DMS 273 (cell line): ENCODE data around the gene PCBP3.

Experiments
- DNase-seq: peaks from one replicate; lab custom pipeline; 2025; ENCODE audit not compliant: unreplicated experiment; lab: John Stamatoyannopoulos, UW

PCBP3 gene

GRCh38 chr21:45986316-45987051 lies 343.0 kb downstream of the PCBP3 start:
- no peak for DNase-seq

GRCh38 chr21:45987121-45987711 lies 343.7 kb downstream of the PCBP3 start:
- DNase-seq, result no peak

GRCh38 chr21:45988366-45989347 lies 345.1 kb downstream of the PCBP3 start:
- DNase-seq, result no peak

GRCh38 chr21:45989355-45990048 lies 346.0 kb downstream of the PCBP3 start:
- DNase-seq, result no peak

- no peak for DNase-seq
Measured at GRCh38 chr21:45990049-45990711, 346.7 kb downstream of the PCBP3 start.

- no peak for DNase-seq
Measured at GRCh38 chr21:45990741-45991605, 347.4 kb downstream of the PCBP3 start.

GRCh38 chr21:45991606-45992300 lies 348.2 kb downstream of the PCBP3 start:
- no peak for DNase-seq
